Activated CD8-positive, alpha-beta memory T cell treated with anti-CD3 and anti-CD28 coated beads for 4 hours (primary cell): ENCODE data around the gene TSPAN9.
A peak's percentile ranks its signal among the peaks of the same experiment; 100 is the strongest.

Source experiments
- DNase-seq, 2 donors: peaks; one replicate each; pipeline ENCODE4 v3.0.0-alpha.2; 2020; ENCODE audit warnings: low read depth in 2 of 2

Gene TSPAN9

GRCh38 chr12:3187846-3188770 is 110.9 kb downstream of the TSPAN9 start:
- no peak for DNase-seq

- no peak for DNase-seq
Observed at GRCh38 chr12:3189282-3189681, 112.1 kb downstream of the TSPAN9 start.

- DNase-seq, result no peak
Observed at GRCh38 chr12:3190101-3190500, 112.9 kb downstream of the TSPAN9 start.

- DNase-seq, result no peak
Observed at GRCh38 chr12:3191450-3191849, 114.3 kb downstream of the TSPAN9 start.

GRCh38 chr12:3192221-3192620 is 115.0 kb downstream of the TSPAN9 start:
- no peak for DNase-seq

GRCh38 chr12:3193131-3193530 is 116.0 kb downstream of the TSPAN9 start:
- no peak for DNase-seq

- no peak for DNase-seq
Observed at GRCh38 chr12:3193755-3194154, 116.6 kb downstream of the TSPAN9 start.

- DNase-seq, result no peak
Observed at GRCh38 chr12:3195337-3195736, 118.2 kb downstream of the TSPAN9 start.

DNA sequence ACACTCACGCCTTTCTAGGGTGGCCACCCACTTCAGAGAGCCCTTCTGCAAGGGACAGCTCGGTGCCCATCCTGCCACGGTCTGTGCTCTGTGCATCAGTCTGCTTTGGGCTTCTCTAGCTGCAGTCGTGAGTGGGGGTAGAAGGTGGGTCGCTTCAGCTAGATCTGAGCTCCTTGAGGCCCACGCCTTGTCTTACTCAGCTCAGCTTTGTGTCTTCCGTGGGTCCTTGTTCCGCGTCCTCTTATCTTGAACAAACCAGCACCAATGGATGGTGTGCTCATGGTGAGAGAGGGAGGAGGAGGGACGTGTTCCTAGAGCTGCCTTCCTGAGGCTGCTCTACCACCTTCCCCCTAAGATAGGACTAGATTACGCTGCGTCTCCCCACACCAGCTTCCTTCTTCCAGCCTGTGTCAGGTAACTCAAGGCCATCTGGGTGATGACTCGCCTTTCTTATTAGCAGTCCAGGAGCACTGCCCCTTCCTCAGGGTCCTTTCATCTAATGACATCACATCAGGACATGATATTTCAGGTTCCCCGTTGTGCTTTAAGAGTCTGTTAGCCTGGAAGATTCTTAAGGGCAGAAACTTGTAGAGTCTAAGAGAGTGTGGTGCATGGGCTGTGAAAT is 118.8 kb downstream of the TSPAN9 start:
- DNase-seq, result no peak

GRCh38 chr12:3196488-3196887 is 119.3 kb downstream of the TSPAN9 start:
- no peak for DNase-seq

DNA sequence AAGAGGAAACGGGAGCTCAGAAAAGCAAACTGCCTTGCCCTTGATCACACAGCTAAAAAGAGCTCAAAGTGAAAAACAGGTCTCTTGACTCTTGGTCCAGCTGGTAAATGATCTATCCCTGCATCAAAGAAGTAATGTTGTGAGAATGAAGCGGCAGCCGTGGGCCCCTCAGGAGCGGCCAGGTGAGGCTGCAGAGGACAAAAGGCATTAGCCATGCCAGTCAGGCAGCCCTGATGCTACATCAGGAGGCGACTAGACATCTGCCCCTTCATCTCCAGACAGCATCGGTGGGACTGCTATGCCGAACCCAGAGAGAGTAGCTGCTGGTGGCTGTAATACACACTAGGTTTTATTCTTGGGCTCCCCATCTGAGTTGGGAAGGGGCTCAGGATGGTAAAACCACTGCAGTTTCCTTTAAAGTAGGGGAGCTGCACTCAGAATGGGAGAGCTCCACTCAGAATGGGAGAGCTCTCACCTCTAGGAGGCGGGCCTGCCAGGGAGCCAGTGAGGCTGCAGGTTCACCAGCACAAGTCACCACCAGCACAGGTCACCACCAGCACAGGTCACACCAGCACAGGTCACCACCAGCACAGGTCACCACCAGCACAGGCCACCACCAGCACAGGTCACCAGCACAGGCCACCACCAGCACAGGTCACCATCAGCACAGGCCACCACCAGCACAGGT is 120.1 kb downstream of the TSPAN9 start:
- DNase-seq, result no peak

- no peak for DNase-seq
Observed at GRCh38 chr12:3199551-3200031, 122.4 kb downstream of the TSPAN9 start.

- no peak for DNase-seq
Observed at GRCh38 chr12:3200032-3200617, 122.9 kb downstream of the TSPAN9 start.

- no peak for DNase-seq
Observed at GRCh38 chr12:3200814-3201233, 123.6 kb downstream of the TSPAN9 start.

GRCh38 chr12:3201339-3202051 is 124.3 kb downstream of the TSPAN9 start:
- DNase-seq, result no peak

DNA sequence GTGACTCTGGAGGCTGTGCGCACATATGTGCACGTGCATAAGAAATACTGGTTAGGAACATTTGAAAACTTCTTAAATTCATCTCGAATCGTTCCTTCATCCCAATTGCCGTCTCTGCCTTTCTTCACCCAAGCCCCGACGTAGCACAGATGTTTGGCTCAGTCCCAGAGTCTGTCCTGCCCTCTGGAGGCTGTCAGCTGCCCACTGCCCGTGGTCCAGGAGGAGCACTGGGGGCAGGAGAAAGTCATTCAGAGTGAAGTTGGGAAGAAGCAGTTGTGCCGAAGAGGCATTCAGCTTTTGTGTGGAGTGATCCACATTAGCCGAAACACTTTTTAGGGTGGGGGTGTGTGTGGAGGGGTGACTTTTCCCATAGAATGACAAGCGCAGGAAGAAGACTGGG is 124.9 kb downstream of the TSPAN9 start:
- DNase-seq, result no peak

DNA sequence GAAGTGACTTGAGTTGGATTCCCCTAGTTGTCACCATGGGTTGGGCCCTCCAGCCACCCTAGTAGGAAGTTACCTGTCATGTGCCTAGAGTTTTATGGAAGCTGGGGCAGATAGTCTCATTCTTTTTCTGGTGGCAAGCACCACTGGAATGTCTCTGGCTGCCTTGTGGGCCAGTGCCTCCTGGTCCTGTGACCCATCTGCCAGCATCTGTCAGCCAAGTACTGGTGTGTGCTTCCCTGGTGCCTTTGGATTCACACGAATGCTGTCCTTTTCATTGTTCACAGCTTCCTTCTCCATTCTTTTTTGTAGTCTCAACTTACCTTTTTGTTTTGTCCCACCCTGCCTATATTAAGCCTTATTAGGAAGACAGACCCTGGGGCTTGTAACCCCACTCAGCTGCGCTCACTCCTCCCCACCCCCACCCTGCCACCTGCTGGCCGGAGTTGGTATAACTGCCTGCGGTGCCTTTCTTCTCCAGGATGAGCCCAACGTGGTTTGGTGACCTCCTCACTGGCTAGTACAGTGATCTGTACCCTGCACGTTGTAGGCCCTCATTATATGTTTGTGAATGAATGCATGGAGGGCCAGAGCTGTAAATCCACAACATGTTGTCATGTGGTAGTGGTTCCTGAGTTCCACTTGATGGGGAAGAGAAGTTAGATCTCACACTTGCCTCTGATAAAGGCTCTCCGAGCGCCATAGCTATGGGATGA is 125.7 kb downstream of the TSPAN9 start:
- peak in 1 of 2 donors; percentile 16 for DNase-seq

DNA sequence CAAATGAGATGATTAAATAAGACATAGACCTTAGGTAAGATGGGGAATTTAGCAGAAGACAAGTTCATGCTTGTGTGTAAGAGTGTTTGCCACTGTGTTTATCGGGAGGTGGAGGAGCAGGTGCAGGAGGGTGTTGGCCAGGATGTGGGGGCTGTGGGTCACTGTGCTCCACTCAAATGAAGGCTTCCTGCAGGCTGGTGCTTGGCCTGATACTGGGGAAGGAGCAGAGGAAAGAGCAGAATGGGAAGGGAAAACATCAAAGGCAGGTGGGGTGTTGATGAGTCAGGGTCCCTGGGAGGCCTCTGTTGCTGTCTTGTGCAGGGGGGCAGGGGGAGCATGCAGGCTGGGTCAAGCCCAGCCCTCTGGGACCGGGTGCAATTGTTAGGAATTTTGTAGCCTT is 126.5 kb downstream of the TSPAN9 start:
- no peak for DNase-seq

DNA sequence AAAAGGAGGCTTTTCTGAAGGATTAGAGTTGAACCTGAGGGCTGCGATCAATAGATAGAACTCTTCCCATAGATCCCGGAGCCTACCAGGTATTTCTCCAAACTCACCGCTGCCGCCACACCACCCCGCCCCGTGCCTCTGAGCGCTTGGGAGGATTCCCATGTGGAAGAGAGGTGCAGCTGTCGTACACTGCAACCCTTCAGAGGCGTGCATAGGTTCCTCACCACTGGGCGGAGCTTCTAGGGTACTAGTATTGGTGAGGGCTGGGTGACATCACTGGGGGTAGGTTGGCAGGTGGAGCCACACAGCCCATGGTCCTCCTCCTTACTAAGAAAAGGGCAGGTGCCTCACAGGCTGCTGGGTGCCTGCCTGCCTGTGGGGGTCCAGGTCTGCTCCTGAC is 127.0 kb downstream of the TSPAN9 start:
- no peak for DNase-seq

GRCh38 chr12:3204730-3205531 is 127.8 kb downstream of the TSPAN9 start:
- DNase-seq, result no peak
